A673 (cell line): ENCODE data around the gene UBE2E2.

Experiments used
- CTCF ChIP-seq: fragments of 300-800, 200-600 bp; sonication (generic); conservative IDR thresholded peaks from 2 replicates; pipeline ENCODE4 v1.5.1; 2017; ENCODE audit warnings: low read depth, mild to moderate bottlenecking, antibody characterized with exemption, low read length, moderate library complexity, mixed read lengths
- EZH2 ChIP-seq: fragments of 200-600 bp; sonication (generic); IDR thresholded peaks from 2 replicates; pipeline ENCODE4 v1.6.1; 2017; ENCODE audit warnings: borderline replicate concordance, low read depth, mild to moderate bottlenecking, mixed read lengths, antibody characterized with exemption, low read length; ENCODE audit not compliant: poor library complexity, severe bottlenecking

DNA sequence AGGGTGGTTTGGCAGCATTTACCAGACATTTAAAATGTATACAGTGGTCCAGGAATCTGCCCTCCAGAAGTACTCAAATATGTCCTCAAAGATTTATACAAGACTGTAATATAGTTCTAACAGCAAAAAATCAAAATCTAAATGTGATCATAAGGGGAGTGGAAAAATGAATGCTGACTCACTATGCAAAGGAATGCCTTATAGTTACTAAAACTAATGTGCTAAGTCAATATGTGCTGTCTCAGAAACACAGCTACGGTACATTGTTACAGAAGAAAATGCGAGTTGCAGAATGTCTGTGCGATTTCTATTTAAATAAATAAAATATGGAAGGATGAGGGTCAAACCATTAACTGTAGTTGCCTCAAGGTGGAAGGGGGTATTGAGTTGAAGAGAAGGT is 372.6 kb downstream of the UBE2E2 start:
- TF ChIP-seq CTCF (no peak), EZH2 (no peak)
